HG03342 (cell line): ENCODE data around the gene SAMD7.

Source experiments
- ATAC-seq: cut with Tn5 transposase; IDR thresholded peaks from one replicate; pipeline ENCODE4 v1.9.1; 2021; ENCODE audit warnings: mild to moderate bottlenecking, moderate library complexity; ENCODE audit not compliant: unreplicated experiment

The SAMD7 gene, protein sequence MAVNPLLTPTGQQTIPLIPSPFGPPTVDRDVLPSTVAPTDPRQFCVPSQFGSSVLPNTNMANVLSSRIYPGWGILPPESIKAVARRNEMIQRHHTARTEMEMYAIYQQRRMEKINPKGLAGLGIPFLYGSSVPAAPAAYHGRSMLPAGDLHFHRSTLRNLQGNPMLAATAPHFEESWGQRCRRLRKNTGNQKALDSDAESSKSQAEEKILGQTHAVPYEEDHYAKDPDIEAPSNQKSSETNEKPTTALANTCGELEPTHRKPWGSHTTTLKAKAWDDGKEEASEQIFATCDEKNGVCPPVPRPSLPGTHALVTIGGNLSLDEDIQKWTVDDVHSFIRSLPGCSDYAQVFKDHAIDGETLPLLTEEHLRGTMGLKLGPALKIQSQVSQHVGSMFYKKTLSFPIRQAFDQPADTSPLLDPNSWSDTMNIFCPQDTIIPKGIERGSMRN

DNA sequence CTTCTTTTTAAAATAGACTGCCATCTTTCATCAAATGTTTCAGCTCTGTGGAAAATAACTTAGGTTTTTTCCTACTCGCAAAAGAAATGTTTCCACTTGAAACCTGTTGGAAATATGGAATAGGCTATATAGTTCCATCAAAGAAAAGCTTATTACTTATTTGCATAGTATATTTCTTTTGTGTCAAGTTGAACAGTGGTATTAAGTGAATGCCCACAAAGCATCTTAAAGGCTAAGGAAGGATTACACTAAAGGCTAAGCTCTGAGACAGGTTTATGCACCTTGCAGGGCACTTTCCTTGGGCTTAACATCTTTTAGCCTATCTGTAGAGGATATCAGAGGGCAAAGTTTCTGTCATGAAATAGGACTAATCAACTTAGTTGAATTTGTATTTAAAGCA lies at the start of gene SAMD7:
SAMD7 (plus strand) TSS at position 301 of the 400 bp plus-strand sequence. CDS start 7,927 bp downstream, outside the sequence.
- no peak for ATAC-seq

DNA sequence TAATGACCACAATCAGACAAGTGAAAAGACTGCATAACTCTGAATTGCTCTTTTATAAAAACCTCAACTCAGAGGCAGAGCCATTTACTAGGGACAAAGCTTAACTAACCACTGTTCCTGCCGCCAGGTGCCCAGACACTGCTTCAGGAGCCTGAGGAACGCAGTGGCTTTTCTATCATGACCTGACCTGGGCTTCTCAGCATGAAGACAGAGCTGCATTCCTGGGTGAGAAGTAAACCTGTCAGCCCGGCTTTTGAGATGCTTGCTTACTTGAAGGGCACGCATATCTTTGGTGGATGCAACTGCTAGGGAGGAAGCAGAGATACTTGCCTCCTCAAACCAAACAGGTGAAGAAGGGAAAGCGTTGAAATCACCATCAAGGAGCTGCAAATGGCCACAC lies 49.5 kb upstream of the SAMD7 start:
- ATAC-seq: no peak

DNA sequence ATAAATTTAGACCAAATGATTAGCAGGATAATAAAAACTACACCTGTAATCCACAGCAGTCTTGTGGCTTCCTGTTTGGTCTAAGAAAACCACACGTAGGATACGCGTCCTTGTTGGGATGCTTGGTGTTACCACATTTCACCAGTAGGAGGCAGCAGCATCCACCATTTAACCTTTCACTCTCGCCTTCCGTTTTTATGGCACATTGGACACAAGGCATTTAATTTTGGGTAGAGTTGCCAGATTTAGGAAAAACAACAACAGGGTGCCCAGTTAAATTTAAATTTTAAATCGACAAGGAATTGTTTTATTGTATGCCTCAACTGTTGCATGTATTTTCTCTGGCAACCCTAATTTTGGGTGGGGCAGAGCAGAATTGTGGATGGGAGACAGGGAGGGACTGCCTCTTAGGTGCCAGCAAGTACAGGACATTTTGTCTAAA lies 47.9 kb upstream of the SAMD7 start:
- peak; percentile 71 for ATAC-seq

DNA sequence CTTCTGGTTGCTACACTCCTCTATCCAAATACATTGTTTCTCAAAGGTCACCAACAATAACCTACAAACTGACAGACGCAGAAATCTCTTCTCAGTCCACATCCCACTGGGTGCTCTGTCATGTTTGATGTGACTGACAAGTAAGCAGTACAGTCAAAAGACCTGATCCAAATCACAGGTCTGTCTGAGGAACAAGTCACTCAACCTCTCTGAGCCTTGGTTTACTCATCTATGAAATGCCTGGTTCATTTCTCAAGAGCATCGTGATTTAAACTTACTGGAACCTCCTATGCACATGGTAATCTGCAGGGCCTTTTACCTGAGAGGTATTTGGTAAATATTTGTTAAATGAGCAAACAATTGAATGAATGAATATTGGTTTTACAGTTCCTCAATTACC lies 47.1 kb upstream of the SAMD7 start:
- ATAC-seq: no peak

DNA sequence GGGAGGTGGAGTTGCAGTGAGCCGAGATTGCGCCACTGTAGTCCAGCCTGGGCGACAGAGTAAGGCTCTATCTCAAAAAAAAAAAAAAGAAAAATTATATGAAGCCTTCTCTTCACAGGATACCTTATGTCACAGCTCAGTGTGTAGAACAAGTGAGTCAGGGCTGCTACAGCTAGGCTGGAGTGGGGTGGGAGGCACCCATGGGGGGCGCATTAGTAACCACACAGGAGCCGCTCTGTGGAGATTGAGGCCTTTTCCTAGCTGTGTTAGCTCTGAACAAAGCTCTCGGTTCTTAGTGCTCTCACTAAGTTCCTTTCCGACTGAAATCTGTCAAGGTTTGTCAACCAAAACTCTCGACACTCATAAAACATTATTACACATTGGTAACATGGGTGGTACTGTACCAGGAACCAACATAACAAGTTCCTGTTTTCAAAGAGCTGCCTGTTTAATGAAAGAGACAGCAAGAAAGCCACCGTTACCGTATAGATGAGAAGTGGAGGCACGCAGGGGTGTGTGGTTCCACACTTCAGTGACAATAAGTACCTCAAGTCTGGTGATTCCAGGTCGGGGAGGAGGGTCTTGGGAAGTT lies 46.1 kb upstream of the SAMD7 start:
- ATAC-seq: no peak

- no peak for ATAC-seq
Observed at GRCh38 chr3:169867584-169868210, 43.7 kb upstream of the SAMD7 start.

DNA sequence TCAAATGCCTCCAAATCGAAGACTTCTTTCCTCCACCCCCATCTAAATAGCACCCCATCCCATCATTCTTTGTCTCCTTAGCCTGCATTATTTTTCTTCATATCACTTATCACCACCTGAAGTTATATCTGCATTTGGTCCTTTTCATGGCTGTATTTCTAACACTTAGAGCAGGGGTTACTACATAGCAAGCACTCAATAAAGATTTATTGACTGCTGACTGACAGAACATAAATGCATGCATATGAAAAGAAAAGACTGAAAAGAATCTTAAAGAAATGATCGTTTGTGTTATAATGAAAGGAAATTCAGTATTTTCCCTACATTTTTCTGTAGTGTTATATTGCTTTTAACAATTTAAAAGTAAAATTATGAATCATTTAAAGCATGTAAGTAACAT lies 43.0 kb upstream of the SAMD7 start:
- ATAC-seq: no peak

- ATAC-seq: no peak
Observed at GRCh38 chr3:169869484-169870220, 41.7 kb upstream of the SAMD7 start, which contains the start of gene LRRC31. TSS of gene LRRC31 (minus strand) at chr3:169869935. CDS start at chr3:169869807, 128 bp downstream.

- no peak for ATAC-seq
Observed at GRCh38 chr3:169871129-169871886, 40.1 kb upstream of the SAMD7 start.

GRCh38 chr3:169879013-169879557 lies 32.3 kb upstream of the SAMD7 start:
- no peak for ATAC-seq

DNA sequence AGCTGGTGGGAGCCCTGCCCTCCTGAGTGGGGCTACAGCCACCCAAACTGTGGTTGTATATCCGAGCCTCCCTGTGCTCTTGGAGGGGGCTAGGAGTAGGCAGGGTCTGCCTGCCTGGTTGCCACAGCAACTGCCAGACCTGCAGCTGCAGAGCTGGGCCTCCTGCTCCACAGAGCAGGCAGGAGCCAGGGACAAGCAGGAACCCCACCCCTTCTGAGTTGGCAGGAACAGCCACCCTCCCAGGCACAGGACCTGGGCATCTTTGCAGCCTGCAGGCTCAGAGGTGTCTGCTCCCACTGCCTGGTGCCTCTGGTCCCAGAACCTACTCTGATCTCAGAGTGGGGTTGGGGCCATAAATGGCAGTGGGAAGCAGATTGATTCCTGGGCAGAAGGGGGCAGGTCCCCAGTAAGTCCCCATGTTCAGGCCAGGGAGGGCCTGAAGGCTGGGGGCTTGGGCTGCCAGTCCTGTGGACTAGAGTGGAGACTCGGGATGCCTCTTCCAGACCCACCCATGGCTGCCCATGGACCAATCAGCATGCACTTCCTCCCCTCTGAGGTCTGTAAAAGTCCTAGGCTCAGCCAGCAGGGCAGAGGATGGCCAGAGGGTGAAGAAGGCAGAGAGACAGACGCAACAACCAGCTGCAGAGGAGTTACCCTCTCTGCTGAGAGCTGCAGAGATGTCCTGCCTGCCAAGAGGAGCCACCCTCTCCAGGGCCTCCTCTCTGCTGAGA lies 31.4 kb upstream of the SAMD7 start:
- no peak for ATAC-seq

DNA sequence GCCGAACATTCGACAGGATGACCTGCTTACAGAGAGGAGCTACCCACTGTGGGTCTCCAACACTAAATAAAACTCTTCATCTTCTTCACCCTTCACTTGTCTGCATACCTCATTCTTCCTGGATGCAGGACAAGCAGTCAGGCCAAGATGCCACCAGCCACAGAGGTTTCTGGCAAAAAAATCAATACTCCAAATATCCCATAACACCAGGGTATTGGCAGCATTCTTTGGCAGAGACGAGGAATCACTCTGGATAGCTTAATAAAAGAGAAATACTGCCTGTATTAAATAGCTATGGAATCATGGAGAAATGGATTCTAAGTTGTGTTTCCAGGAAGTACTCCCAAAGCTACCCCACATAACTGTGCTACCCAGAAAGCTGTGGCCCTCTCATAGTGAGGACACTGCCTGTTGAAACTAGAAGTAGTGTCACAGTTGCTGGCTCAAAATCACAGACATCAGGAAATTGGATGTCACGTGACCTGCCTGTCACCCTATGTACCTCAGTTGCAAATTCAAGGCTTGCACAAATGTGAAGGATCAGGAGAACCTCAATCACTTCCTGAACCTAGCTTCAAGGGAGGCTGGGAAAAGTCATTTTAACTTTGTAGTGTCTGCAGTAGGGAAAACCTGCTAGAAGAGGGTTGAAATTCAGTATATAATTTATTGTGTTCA lies 30.7 kb upstream of the SAMD7 start:
- no peak for ATAC-seq

GRCh38 chr3:169886671-169887070 lies 24.7 kb upstream of the SAMD7 start:
- no peak for ATAC-seq

GRCh38 chr3:169891886-169892285 lies 19.5 kb upstream of the SAMD7 start:
- no peak for ATAC-seq

DNA sequence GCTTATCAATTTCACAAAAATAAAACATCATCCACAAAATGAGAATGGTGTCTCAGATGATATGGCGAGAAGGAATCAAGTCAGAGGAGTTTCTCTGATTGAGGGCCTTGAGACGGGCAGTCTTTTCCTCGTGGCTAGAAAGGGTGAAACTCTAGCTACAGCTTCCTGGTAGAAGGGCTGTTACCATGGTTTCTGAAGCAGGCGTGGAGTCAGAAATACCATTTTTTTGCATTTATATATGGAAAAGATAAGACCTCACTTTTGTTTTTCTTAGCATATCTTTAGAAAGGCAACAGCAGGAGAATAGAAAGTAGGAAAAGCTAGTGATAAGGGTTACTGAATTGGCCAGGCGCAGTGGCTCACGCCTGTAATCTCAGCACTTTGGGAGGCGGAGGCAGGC lies 17.3 kb upstream of the SAMD7 start:
- ATAC-seq: no peak

- ATAC-seq: no peak
Observed at GRCh38 chr3:169895072-169895471, 16.3 kb upstream of the SAMD7 start.

DNA sequence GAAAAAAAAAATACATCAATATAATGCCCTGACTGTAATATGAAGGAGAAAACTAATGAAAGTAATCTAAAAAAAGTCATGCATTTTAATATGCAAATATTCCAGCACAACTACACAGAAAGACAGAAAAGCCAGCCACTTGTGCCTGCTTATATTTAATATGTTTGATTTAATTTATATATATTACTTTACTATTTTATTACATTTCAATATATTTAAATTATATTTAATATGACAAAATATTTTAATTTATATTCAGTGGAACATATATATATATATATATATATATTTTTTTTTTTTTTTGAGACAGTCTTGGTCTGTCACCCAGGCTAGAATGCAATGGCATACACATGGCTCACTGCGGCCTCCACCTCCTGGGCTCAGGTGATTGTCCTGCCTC lies 14.1 kb upstream of the SAMD7 start:
- no peak for ATAC-seq

DNA sequence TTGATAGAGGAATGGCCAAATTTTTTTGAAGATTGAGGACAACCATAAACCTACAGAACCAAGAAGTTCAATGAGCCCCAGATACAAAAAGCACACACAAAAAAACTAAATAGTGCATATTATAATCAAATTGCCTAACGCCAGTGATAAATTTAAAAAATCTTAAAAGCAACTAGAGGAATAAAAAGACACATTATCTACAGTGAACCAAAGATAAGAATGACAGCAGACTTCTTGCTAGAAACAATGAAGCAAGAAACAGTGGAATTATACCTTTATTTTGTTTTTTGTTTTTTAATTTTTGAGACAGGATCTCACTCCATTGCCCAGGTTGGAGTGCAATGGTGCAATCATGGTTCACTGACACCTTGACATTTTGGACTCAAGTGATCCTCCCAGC lies 9.9 kb upstream of the SAMD7 start:
- no peak for ATAC-seq

DNA sequence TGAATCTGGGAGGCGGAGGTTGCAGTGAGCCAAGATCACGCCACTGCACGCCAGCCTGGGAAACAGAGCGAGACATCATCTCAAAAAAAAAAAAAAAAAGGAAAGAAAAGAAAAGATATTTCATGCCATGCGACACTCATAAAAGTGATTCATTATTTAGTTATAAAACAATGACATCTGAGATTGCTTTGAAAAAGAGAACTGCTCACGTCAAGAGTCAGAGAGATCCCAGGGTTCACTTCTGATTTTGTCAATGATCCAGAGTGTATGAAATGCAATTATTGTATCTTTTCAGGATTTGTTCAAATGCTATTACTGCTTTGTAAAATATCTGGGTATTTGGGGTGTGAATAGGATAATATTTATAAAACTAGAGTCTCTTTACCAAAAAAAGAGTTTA lies 6.0 kb upstream of the SAMD7 start:
- ATAC-seq: no peak
